Loucy (cell line): ENCODE data around the gene ALPI.

Source experiments
- H2AFZ ChIP-seq: fragments of 200-600 bp; sonication (generic); 2 replicates; pipeline ENCODE4 v1.6.0; 2016; ENCODE audit warnings: antibody characterized with exemption, mild to moderate bottlenecking, low read length, moderate library complexity
- H3F3A ChIP-seq: fragments of 200-600 bp; 2 replicates; pipeline ENCODE4 v1.6.0; 2016; ENCODE audit warnings: antibody characterized with exemption, low read depth, mild to moderate bottlenecking
- H3K27me3 ChIP-seq: fragments of 200-600 bp; sonication (generic); 2 replicates; pipeline ENCODE4 v1.6.1; 2014; ENCODE audit warnings: low read length, mild to moderate bottlenecking; ENCODE audit not compliant: insufficient read depth, poor library complexity, severe bottlenecking
- H3K36me3 ChIP-seq: fragments of 200-600 bp; sonication (generic); 2 replicates; pipeline ENCODE4 v1.6.1; 2016; ENCODE audit warnings: low read length; ENCODE audit not compliant: insufficient read depth
- H3K4me1 ChIP-seq: fragments of 200-600 bp; sonication (generic); 2 replicates; pipeline ENCODE4 v1.5.1; 2014; ENCODE audit warnings: low read length, mild to moderate bottlenecking; ENCODE audit not compliant: insufficient read depth, poor library complexity, severe bottlenecking
- H3K4me2 ChIP-seq: fragments of 200-600 bp; sonication (generic); 2 replicates; pipeline ENCODE4 v1.6.0; 2014; ENCODE audit warnings: antibody characterized with exemption, low read length, low read depth, mild to moderate bottlenecking; ENCODE audit not compliant: poor library complexity, severe bottlenecking
- H3K4me3 ChIP-seq: fragments of 200-600 bp; sonication (generic); 2 replicates; pipeline ENCODE4 v1.5.1; 2014; ENCODE audit warnings: low read length, mild to moderate bottlenecking, mixed read lengths; ENCODE audit not compliant: poor library complexity, severe bottlenecking
- H3K79me2 ChIP-seq: fragments of 200-600 bp; sonication (generic); 2 replicates; pipeline ENCODE4 v1.6.1; 2014; ENCODE audit warnings: low read length; ENCODE audit not compliant: insufficient read depth
- H3K9ac ChIP-seq: fragments of 200-600 bp; sonication (generic); 2 replicates; pipeline ENCODE4 v1.6.0; 2014; ENCODE audit warnings: mild to moderate bottlenecking, low read depth, low read length, moderate library complexity; ENCODE audit not compliant: poor library complexity, severe bottlenecking
- H3K9me2 ChIP-seq: fragments of 200-600 bp; sonication (generic); replicated peaks from 2 replicates; pipeline ENCODE4 v1.6.1; 2016; ENCODE audit warnings: low read depth, low read length, mixed read lengths
- H3K9me3 ChIP-seq: fragments of 200-600 bp; sonication (generic); 2 replicates; pipeline ENCODE4 v1.6.1; 2014; ENCODE audit warnings: mild to moderate bottlenecking, antibody characterized with exemption, low read length, low read depth; ENCODE audit not compliant: insufficient read depth
- H4K20me1 ChIP-seq: fragments of 200-600 bp; sonication (generic); 2 replicates; pipeline ENCODE4 v1.6.0; 2014; ENCODE audit warnings: antibody characterized with exemption, low read length, mild to moderate bottlenecking; ENCODE audit not compliant: insufficient read depth, poor library complexity, severe bottlenecking
- EZH2phosphoT487 ChIP-seq: fragments of 200-600 bp; IDR thresholded peaks from 2 replicates; pipeline ENCODE4 v1.6.1; 2018; ENCODE audit warnings: antibody characterized with exemption, mild to moderate bottlenecking, moderate library complexity, borderline replicate concordance
- TF ChIP-seq, protein P1 (sequence below): fragments of 200-600 bp; sonication (generic); conservative IDR thresholded peaks from 2 replicates; pipeline ENCODE4 v1.5.1; 2014; ENCODE audit warnings: mild to moderate bottlenecking, antibody characterized with exemption, low read length

Gene ALPI

DNA sequence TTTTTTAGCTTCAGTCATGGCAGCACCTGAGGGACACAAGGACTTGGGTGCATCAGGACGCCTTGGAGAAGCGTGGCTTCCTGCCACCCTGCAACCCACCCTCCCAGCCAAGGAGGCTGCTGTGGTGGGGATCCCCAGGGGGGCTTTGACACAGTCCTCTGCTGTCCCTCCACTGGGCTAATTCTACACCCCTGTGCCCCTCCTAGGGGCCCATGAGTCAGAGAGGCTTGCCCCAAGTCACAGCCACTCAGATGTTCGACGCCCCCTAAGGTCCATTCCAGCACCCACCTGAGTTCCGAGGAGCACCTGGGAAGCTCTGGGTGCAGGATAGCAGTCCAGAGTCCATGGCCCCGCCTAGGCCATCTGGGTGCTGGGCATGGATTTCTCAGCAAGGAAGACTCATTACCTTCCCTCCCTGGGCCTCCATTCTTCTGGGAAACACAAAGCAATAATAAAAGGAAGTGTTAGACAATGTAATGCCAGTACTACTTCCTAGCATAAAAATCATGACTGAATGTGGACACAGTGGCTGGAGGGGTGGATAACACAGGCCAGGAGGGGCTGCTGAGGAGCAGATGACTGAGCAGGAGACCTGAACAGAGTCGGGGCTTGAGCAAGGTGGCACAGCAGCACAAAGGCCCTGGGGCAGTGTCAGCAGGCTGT, 45.6 kb upstream of the ALPI start:
- Histone ChIP-seq H3K9ac (no peak overlapping the region), H3K36me3 (no peaks in the 10 kb centered on the region), H3K4me3 (no peak overlapping the region), H3K4me1 (no peaks in the 10 kb centered on the region), H2AFZ (no peak overlapping the region), H3K27me3 (no peaks in the 10 kb centered on the region), H3K79me2 (no peaks in the 10 kb centered on the region), H3K9me3 (no peaks in the 10 kb centered on the region), H4K20me1 (no peaks in the 10 kb centered on the region), H3F3A (no peaks in the 10 kb centered on the region), H3K9me2 (no peaks in the 10 kb centered on the region), H3K4me2 (no peak overlapping the region)
- TF ChIP-seq, protein P1, sequence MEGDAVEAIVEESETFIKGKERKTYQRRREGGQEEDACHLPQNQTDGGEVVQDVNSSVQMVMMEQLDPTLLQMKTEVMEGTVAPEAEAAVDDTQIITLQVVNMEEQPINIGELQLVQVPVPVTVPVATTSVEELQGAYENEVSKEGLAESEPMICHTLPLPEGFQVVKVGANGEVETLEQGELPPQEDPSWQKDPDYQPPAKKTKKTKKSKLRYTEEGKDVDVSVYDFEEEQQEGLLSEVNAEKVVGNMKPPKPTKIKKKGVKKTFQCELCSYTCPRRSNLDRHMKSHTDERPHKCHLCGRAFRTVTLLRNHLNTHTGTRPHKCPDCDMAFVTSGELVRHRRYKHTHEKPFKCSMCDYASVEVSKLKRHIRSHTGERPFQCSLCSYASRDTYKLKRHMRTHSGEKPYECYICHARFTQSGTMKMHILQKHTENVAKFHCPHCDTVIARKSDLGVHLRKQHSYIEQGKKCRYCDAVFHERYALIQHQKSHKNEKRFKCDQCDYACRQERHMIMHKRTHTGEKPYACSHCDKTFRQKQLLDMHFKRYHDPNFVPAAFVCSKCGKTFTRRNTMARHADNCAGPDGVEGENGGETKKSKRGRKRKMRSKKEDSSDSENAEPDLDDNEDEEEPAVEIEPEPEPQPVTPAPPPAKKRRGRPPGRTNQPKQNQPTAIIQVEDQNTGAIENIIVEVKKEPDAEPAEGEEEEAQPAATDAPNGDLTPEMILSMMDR: no peak
- TF ChIP-seq EZH2phosphoT487: no peak

DNA sequence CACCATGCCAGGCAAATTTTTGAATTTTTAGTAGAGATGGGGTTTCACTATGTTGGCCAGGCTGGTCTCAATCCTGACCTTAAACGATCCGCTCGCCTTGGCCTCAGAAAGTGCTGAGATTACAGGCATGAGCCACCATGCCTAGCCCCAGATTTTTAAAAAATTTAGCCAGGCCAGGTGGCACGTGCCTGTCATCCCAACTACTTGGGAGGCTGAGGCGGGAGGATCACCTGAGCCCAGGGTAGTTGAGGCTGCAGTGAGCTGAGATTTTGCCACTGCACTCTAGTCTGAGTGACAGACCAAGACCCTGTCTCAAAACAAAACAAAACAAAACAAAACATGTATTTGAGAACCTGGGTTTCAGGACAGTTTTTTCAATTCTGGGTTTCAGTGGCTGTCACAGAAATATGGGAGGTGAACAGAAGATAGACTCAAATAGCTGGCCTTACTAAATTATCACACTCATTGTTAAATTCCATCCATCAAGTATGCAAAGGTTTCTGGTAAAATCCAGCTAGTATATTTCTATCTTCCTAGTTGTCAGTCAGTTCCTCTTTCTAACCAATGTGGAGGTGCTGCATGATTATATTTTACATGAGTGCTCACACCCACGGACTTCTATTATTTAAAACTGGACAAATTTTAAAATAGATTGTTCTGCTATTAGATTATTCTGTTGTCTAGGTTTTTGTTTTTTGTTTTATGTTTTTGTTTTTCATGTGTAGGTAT, 43.9 kb upstream of the ALPI start:
- Histone ChIP-seq H3K4me2 (no peak overlapping the region), H3K4me3 (no peak overlapping the region), H3K36me3 (no peaks in the 10 kb centered on the region), H3K9me3 (no peaks in the 10 kb centered on the region), H3K4me1 (no peaks in the 10 kb centered on the region), H3K79me2 (no peaks in the 10 kb centered on the region), H3F3A (no peaks in the 10 kb centered on the region), H3K27me3 (no peaks in the 10 kb centered on the region), H3K9ac (no peak overlapping the region), H4K20me1 (no peaks in the 10 kb centered on the region), H2AFZ (no peak overlapping the region), H3K9me2 (no peaks in the 10 kb centered on the region)
- TF ChIP-seq, protein P1: no peak
- TF ChIP-seq EZH2phosphoT487: no peak

DNA sequence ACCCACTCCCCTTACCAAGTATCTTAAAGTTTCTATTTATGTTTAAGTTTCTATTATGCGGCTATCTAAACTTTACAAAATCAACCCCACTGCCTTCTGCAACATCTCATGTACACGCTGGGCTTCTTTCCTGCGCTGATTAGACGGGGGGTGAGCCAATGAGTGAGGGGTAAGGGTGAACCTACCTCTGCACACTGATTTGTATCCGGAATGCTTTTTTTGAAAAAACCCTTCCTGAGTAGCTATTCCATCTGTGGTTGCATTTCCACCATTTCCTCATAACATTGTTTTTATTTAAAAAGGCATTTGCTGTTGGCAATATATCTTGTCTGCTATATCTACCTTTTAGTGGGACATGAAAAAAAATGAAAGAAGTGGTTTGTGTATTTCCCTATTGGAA, 43.0 kb upstream of the ALPI start:
- Histone ChIP-seq H2AFZ (no peak overlapping the region), H3F3A (no peaks in the 10 kb centered on the region), H3K36me3 (no peaks in the 10 kb centered on the region), H4K20me1 (no peaks in the 10 kb centered on the region), H3K79me2 (no peaks in the 10 kb centered on the region), H3K27me3 (no peaks in the 10 kb centered on the region), H3K9me2 (no peaks in the 10 kb centered on the region), H3K9me3 (no peaks in the 10 kb centered on the region), H3K4me3 (no peak overlapping the region), H3K9ac (no peak overlapping the region), H3K4me1 (no peaks in the 10 kb centered on the region), H3K4me2 (no peak overlapping the region)
- TF ChIP-seq, protein P1: no peak
- no peak for TF ChIP-seq EZH2phosphoT487
